ENCODE measurements around the gene TTBK1. TPM values are rescaled to one million over a fixed set of nuclear protein-coding genes. Genes with fewer than 3 reads are reported as not detected.

TTBK1 gene
- total and polyA plus RNA-seq, 10 of the 15 experiments (the other 5 are each of a cell fraction or from before 2014, with no cell fraction given): 0.05 to 0.27 TPM; not detected in 8

GRCh38 chr6:43223175-43223574 is 20.1 kb upstream of the TTBK1 start:
- no peak overlapping the region; the same call in 1 of the 2 replicates for H3K4me3 ChIP-seq

More at GRCh38 chr6:43223175-43223574, 20.1 kb upstream of the TTBK1 start:
- Histone ChIP-seq H3K4me1 (ENCODE audit: control insufficient read depth, insufficient read depth, low read length) (peaks cover 20% of the 10 kb centered on the region), H2AFZ (ENCODE audit: control insufficient read depth, low read depth, low read length) (no peak overlapping the region), H4K20me1 (ENCODE audit: control insufficient read depth, insufficient read depth) (no peaks in the 10 kb centered on the region), H3K27me3 (replicated peaks in 1 of 2; ENCODE audit: control insufficient read depth in 2 of 2, insufficient read depth in 2 of 2, low read length in 1 of 2) (no peaks in the 10 kb centered on the region), H3K9me3 (replicated peaks; ENCODE audit: control insufficient read depth, insufficient read depth, low read length) (no peaks in the 10 kb centered on the region), H3K4me2 (ENCODE audit: control insufficient read depth, insufficient read depth) (peak overlapping the region; percentile 22; the same call in 1 of the 2 replicates), H3K9ac (ENCODE audit: control insufficient read depth, insufficient read depth, low read length) (peak overlapping the region; percentile 77; the same call in 1 of the 2 replicates), H3K27ac (ENCODE audit: control insufficient read depth, insufficient read depth) (no peak overlapping the region), H3K36me3 (ENCODE audit: control insufficient read depth in 2 of 2, insufficient read depth in 2 of 2, low read length in 1 of 2) (no peaks in the 10 kb centered on the region; a peak in 1 of 4 replicates), H3K79me2 (ENCODE audit: control insufficient read depth, insufficient read depth, low read length) (peaks cover 14% of the 10 kb centered on the region)
- in situ Hi-C loops (cut with MboI): no loop called here
- SMC1A ChIA-PET (ENCODE audit: uncharacterized antibody, unreplicated experiment): interaction anchor here (1.3 to 2.1 kb wide), 4 partner anchors 8 to 50 kb away, joined by 3 to 10 read pairs (median 4); no protein-coding TSS in a partner anchor
- BruUV-seq (replicated peaks): no TSS peak
- CTCF ChIA-PET: interaction anchor here (0.7 to 2.0 kb wide), 6 partner anchors 10 to 283 kb away, joined by 3 to 9 read pairs (median 4); no protein-coding TSS in a partner anchor
- no peak for ATAC-seq
- no peak for TF ChIP-seq IKZF2 (IDR thresholded peaks at IDR 0.05)
- no peak for TF ChIP-seq CTCF (IDR thresholded peaks at IDR 0.05 in 2 of 3, conservative IDR thresholded peaks at IDR 0.05 in 1 of 3; ENCODE audit: control insufficient read depth in 2 of 3, extremely low read depth in 1 of 3, insufficient read depth in 1 of 3, low read depth in 3 of 3, low read length in 3 of 3)
- intact Hi-C loops (cut with micrococcal nuclease; ENCODE audit: unreplicated experiment): no loop called here
- no peak for DNase-seq (ENCODE audit: low read depth, low spot score)
- WGBS (ENCODE audit: insufficient coverage, insufficient replicate concordance, low lambda C conversion rate, missing lambda C conversion rate): 90% methylated on average over 14 of the region's 14 CpGs
- RAD21 ChIA-PET (ENCODE audit: unreplicated experiment): interaction anchor here (1.8 kb wide), 1 partner anchor 50 kb away, joined by 18 read pairs; no protein-coding TSS in a partner anchor
- no peak for FAIRE-seq
- POLR2A ChIA-PET: interaction anchor here (1.3 to 3.4 kb wide), 3 partner anchors 10 to 49 kb away, joined by 4 to 26 read pairs (median 4); no protein-coding TSS in a partner anchor

Measured in GM12878 (cell line).